Left colon (tissue), 2 donors: Measurements from ENCODE around the gene LRFN5. TPM values are rescaled to one million over a fixed set of nuclear protein-coding genes. Genes with fewer than 3 reads are reported as not detected.
"Not testable (repeated sequence)": the region's sequence is repeated elsewhere in the genome, so short reads cannot be mapped to it uniquely, and the experiment has no call there.

Source experiments
- ATAC-seq: fragments of 200-7000 bp; cut with Tn5 transposase; one replicate; pipeline ENCODE4 v1.9.1; 2020; ENCODE audit warnings: mild to moderate bottlenecking, moderate library complexity
- DNase-seq, 2 donors: peaks; one replicate each; pipeline ENCODE4 v3.0.0-alpha.2; 2020
- intact Hi-C, 2 donors: fragments of 100-400 bp; cut with DNase I in 1 of 2; cut with micrococcal nuclease in 1 of 2; formaldehyde crosslinking; loops; one replicate each; pipeline versions ENCODE4 v1.11.2 to v1.14.0; 2022; cut with DNase I, micrococcal nuclease
- long read RNA-seq: library from polyadenylated mRNA; unstranded; transcript quantifications from one replicate; pipeline ENCODE4 v2.0.0, GENCODE V29; 2021
- total RNA-seq, 2 donors: library from RNA; stranded (reverse); fragmentation: NEBNext Ultra II Directional; extraction: Animal tissue kit (Norgen Biotek cat#: 25700); gene quantifications; one replicate each; pipeline ENCODE4 v1.2.1, GENCODE V29; 2021
- donor health status: DM: no; HTN: no; CAD: no.
- donor health status: DM: yes; HTN: yes; CAD: no.

Gene LRFN5
- total RNA-seq: 1 to 10 TPM in 1 of 2 donors, under 1 TPM in 1; 0.37 to 1.1 TPM
- long read RNA-seq: 0 reads

DNA sequence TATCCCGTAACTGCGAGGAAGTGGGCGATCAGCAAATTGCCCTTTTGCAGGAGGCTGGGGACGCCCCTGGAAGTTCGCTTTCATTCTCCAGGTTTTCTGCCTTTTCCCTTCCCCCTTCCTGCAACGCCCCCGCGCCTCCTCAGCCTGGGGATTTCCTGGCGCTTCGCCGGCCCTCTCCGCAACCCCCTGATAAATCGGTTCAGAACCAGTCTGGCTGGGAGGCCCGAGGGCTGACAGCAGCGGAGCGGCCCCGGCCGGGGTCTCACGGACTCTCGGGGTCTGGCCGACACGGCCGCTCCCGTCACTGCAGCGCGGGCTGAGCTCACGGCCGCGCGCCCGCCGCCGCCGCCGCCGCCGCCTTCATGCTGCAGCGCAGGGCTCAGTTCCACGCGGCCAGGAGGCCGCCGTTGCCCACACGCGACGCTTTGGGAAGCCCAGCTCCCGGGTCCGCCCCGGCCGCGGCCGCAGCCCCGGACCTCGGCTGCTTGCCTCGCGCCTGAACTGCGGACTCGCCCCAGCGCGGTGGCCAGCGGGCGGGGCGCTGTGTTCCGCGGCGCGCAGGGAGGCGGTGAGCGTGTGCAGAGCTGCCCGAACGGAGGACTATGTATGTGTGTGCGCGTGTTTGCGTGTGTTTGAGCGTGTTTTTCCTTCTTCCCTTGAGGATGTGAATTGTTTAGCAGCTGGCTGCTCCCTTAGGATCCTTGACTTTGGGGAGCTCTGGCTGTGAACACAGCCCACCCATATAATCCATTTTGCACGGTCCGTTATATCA lies at the start of gene LRFN5:
Gene LRFN5, plus strand, starts transcription at position 345 of the 772 bp plus-strand sequence.
- ATAC-seq: peak; percentile 32
- DNase-seq: peak in 1 of 2 donors; percentile 14
- intact Hi-C loops: no loop called here

DNA sequence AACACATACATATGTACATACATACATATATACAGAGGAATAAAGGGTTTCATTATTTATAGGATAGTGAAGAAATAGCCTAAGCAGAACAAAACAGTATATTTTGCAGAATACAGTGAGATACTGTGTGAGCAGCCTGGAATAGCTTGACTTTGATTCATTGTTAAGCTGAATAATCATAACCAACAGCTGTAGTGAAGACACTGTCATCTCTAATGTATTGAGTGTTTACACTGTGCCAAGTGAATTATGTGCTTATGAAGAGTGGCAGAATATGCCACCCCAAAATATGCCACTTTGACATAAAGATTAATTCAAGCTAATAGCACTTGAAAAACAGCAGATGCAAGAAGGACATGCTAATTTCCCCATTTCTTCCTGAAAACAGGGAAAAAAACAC lies 48.2 kb upstream of the LRFN5 start:
- DNase-seq (no peak), ATAC-seq (no peak)
- intact Hi-C loops: no loop called here

DNA sequence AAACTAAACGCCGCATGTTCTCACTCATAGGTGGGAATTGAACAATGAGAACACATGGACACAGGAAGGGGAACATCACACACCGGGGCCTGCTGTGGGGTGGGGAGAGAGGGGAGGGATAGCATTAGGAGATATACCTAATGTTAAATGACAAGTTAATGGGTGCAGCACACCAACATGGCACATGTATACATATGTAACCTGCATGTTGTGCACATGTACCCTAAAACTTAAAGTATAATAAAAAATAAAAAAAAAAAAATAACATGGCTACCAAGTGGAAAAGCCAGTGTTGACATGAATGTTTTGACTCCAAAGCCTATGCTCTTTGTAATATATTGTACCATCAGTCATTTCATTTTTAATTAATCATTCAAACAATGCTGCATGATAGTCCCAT lies 39.8 kb upstream of the LRFN5 start:
- intact Hi-C loops, DNase-seq, ATAC-seq: not testable (repeated sequence)

- intact Hi-C loops: no loop called here
- ATAC-seq: no peak
- DNase-seq: no peak
These were observed 37.7 kb upstream of the LRFN5 start for GRCh38 chr14:41568979-41569378.

GRCh38 chr14:41570415-41571155 lies 36.1 kb upstream of the LRFN5 start:
- DNase-seq: no peak
- intact Hi-C loops: no loop called here
- no peak for ATAC-seq

GRCh38 chr14:41586237-41586636 lies 20.4 kb upstream of the LRFN5 start:
- ATAC-seq: no peak
- intact Hi-C loops: no loop called here
- no peak for DNase-seq

DNA sequence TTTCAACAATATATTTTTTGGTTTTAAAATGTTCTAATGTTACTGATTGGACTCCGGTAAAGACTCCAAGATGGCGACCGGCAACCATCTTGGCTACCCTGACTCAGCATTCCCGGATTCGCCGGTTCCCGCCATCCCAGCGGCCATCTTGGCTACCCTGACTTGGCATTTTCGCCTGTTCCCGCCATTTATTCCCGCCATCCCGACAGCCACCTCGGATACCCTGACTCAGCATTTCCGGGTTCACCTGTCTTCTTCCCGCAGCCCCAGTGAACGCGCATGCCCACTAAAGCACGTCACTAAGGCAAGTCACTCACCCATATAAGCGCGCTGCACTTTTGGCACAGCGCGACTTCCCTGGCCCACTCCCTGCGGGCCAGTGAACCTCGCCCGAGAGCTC lies 9.0 kb upstream of the LRFN5 start:
- ATAC-seq (no peak), DNase-seq (no peak)
- intact Hi-C loops: no loop called here

DNA sequence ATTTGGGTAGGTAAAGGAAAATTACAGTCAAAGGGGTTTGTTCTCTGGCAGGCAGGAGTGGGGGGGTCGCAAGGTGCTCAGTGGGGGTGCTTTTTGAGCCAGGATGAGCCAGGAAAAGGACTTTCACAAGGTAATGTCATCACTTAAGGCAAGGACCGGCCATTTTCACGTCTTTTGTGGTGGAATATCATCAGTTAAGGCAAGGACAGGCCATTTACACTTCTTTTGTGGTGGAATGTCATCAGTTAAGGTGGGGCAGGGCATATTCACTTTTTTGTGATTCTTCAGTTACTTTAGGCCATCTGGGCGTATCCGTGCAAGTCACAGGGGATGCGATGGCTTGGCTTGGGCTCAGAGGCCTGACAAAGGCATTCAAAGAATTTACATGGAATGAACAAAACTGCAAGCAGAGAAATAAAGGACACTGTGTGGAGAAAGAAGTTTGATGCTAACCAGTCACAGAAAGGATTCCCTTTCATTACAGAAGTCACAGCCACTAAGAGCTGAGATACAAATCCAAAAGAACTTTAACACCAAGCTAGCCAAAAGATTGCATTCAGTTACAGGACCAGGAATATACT lies 6.8 kb upstream of the LRFN5 start:
- DNase-seq, intact Hi-C loops, ATAC-seq: not testable (repeated sequence)

DNA sequence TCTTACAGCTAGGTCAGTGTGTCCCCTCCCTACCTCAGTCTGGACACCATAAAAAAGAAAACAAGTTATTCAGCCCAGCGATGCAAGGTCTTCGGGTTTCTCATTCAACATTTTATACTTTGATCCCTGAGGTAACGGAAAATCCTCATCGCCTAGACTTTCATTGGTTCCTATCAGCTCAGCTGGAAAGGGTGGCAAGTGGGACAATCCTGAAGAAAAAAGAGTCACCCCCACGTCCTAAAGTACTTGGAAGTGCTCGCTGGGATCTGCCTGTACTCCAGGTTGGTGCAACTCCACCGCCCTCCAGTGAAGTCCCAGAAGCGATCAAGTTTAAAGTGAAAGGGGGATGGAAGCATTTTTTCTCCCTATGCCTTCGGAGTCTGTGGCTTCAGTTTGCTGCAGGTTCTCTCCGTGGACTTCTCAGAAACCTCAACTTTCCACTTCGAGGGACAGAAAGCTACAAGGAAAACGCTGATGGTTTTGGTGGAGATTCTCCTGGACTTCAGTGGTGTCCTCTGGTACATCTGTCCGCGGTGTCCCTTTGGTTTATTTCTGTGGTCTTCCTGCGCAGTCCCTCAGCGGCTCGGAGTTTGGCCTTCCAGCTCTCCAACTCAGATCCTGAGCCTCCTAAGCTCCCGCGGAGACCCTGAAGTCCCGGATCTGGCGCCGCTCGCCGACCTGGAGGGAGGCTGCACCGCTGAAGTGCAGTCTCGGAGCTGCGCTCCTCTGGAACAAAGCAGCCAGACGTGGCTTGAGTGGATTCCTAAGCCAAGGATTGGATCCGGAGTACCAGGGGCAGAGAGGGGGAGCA lies 1.8 kb upstream of the LRFN5 start:
- intact Hi-C loops: no loop called here
- DNase-seq (peak in 1 of 2 donors; percentile 6), ATAC-seq (no peak)

GRCh38 chr14:41605550-41606281 lies 960 bp upstream of the LRFN5 start:
- ATAC-seq (no peak), DNase-seq (peak in 1 of 2 donors; percentile 3)
- intact Hi-C loops: no loop called here

DNA sequence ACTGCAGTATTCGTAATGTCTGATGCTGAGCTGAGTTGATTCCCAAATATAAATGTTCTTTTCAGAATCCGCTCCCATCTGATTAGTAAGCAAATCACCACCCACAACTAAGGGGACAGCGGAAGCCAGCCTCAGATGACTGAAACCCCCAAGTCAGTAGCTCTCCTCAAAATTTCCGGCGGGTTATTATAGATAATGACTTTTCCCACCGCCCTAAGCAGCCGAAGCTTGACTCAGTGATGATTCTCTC lies 469 bp upstream of the LRFN5 start:
- no peak for DNase-seq
- intact Hi-C loops: no loop called here
- no peak for ATAC-seq

GRCh38 chr14:41607304-41607775 lies 664 bp downstream of the LRFN5 start:
- DNase-seq (no peak), ATAC-seq (no peak)
- intact Hi-C loops: no loop called here

- DNase-seq (peak in 1 of 2 donors; percentile 5), ATAC-seq (no peak)
- intact Hi-C loops: no loop called here
These were observed 1.4 kb downstream of the LRFN5 start for GRCh38 chr14:41607966-41608663.

DNA sequence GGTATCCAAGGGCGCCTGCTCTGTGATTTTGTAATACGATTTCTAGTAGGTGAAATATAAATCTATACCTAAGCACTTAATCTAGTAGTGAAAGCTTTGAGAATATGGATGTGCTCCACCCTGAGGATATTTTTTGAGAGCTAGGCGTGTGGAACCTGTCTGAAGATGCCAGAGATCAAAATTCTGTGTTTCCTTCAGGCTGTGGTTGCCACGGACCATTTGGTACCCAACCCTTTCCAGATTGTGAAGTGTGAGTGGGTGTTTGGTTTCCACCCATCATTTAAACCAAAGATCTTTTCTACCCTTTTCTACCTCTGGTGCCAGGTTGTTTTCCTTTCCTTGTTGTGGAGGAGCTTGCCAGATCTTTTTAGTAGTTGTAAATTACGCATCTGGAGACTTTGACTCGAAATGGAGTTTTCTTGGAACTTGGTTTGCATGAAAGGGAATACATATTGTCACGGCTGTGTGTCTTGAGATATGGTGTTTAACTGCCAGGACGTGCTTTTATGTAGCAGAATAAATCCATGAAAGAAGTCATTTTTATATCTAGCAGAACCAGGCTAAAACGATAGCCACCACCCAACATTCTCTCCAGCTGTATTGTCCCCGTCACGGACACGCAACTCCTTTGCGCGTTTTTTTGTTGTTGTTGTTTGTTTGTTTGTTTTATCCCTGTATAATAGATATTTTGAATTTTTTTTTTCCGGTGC lies 2.2 kb downstream of the LRFN5 start:
- no peak for DNase-seq
- ATAC-seq: no peak
- intact Hi-C loops: no loop called here

GRCh38 chr14:41609704-41610183 lies 3.1 kb downstream of the LRFN5 start:
- ATAC-seq (no peak), DNase-seq (peak in 1 of 2 donors; percentile 12)
- intact Hi-C loops: no loop called here

DNA sequence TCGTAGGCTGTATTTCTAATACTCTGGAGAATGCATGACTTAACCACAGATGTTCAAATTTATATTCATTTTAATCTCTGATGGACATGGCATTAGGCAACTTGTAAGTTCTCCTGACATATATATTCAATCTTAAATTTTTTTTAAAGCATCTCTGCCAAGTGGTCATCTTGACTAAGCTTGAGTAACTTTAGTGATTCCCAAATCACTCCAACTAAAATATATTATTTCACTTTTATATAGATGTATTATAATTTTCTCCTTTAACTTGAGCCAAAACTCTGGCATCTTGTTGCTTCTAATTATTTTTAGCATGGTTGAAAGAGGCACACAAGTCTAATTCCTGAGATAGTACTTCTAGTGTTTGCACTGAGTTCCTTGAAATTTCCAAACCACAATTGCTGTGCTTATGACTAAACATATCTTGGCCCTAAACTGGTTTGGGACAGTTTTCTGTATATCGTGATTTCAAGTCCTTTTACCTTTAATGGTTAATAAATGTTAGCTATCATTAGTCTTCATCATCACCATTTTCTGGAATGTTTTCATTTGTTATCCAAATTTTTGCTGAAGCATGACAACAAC lies 8.4 kb downstream of the LRFN5 start:
- ATAC-seq (no peak), DNase-seq (no peak)
- intact Hi-C loops: no loop called here

DNA sequence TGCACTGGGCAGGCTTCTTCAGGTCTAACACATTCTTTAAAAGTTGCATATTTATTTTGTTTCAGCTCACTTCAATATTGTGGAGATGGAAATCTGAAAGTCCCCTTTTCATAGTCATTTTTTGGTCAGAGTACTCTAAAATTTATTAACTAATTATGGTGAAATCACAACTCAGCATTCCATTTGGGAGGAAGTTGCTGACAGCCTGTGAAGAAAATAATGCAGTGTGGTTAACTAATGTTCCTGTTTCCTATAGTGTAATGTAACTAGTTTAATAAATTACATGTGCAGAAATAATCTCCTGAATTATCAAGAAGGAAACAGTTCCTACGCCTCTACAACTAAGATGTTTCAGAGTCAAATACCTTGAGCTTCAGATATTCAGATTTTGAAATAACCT lies 17.1 kb downstream of the LRFN5 start:
- DNase-seq (no peak), ATAC-seq (no peak)
- intact Hi-C loops: no loop called here
